Ovary (tissue), 3 donors: ENCODE data around the gene DOCK8.

Source experiments
- EP300 ChIP-seq: sonication (generic); formaldehyde crosslinking; IDR thresholded peaks from one replicate; pipeline ENCODE4 v1.6.1; 2017; ENCODE audit warnings: antibody characterized with exemption
- TF ChIP-seq, protein P1 (sequence below), 3 donors: fragments of 450-650 bp in 2 of 3; fragments of 200-600 bp in 1 of 3; IDR thresholded peaks; one replicate each; pipeline versions ENCODE4 v1.5.1 to v1.8.0; 2016 to 2022; ENCODE audit warnings: antibody characterized with exemption in 3 of 3, mild to moderate bottlenecking in 1 of 3
- donor health status: DM: no; HTN: no; CAD: no.

DNA sequence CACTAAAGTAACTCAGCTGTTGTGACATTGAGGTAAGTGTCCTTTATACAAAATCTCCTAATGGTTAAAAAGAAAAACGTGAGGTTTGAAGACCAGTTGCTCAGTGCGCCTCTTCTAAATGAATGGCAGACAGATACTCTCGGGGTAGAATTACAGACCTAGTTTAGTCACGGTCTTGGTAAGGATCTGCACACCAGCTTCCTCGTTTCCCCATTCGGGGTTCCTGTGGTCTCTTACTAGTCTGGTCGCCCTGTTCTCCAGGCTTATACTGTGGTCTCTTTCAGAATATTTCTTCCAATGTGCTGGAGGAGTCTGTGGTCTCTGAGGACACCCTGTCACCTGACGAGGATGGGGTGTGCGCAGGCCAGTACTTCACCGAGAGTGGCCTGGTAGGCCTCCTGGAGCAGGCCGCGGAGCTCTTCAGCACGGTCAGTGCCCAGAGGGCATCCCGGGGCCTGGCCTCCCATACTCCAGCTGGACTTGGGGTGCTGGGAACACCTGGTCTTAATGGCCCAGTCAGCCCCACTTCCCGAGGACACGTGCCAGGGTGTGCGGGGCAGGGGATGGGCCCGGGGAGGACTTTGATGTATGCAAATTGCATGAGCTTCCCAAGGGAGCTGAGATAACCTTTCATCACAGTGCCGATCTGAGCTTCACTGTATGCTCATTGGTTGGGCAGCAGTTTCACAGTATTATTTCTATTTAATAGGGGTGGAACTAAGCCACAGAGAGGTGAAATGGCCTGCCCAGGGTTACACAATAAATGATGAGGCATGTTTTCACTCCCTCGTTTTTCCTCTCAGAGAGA lies 224.5 kb downstream of the DOCK8 start:
- TF ChIP-seq, protein P1, sequence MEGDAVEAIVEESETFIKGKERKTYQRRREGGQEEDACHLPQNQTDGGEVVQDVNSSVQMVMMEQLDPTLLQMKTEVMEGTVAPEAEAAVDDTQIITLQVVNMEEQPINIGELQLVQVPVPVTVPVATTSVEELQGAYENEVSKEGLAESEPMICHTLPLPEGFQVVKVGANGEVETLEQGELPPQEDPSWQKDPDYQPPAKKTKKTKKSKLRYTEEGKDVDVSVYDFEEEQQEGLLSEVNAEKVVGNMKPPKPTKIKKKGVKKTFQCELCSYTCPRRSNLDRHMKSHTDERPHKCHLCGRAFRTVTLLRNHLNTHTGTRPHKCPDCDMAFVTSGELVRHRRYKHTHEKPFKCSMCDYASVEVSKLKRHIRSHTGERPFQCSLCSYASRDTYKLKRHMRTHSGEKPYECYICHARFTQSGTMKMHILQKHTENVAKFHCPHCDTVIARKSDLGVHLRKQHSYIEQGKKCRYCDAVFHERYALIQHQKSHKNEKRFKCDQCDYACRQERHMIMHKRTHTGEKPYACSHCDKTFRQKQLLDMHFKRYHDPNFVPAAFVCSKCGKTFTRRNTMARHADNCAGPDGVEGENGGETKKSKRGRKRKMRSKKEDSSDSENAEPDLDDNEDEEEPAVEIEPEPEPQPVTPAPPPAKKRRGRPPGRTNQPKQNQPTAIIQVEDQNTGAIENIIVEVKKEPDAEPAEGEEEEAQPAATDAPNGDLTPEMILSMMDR (IDR thresholded peaks at IDR 0.05): no peak
- no peak for TF ChIP-seq EP300
